HG02840 (cell line): ENCODE data around the gene RERE.

Experiments
- ATAC-seq: cut with Tn5 transposase; IDR thresholded peaks from one replicate; pipeline ENCODE4 v1.9.1; 2021; ENCODE audit warnings: mild to moderate bottlenecking, moderate library complexity, moderate number of reproducible peaks; ENCODE audit not compliant: unreplicated experiment, low FRiP score

RERE gene

GRCh38 chr1:8406011-8406410, 411.4 kb downstream of the RERE start:
- no peak for ATAC-seq

DNA sequence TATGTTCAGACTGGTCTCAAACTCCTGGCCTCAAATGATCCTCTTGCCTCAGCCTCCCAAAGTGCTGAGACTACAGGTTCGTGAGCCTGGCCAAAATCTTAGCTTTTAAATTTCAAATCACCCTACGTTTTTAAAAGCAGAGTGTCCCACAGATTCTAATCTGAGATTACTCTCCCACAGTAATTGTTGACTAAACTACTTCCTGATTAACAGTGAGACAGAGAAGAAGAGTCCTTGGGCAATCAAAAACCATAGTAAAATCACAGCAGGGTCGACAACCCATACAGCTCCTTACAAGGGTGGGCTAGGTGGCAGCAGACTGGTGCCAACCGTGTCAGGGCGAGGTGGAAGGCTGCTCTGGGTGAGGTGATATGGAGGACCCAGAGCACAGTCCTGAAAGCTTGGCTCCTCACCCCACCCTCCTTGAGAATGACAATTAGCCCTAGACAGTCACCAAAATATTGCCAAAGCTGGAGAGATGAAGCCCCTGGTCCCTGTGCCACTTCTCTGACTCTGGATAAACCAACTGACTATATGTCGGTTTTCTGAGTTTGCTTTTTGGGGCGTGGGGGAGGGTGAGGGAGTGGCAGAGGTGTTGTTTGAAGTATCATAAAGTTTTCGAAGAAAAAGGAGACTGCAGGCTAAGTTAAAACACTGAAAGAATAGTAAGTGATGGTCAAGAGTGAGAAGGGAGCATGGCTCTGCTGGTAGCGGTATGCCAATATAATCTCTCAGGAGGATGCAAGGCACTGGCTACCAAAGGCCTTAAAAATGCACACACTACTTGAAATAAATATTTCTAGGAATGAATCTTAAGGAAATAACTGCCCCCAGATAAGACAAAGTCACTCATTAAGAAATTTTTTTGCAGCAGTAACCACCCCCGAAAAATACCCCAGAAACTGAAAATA, 412.7 kb downstream of the RERE start:
- no peak for ATAC-seq

GRCh38 chr1:8402109-8402710, 415.2 kb downstream of the RERE start:
- ATAC-seq, result no peak

- no peak for ATAC-seq
Observed at GRCh38 chr1:8398677-8399076, 418.8 kb downstream of the RERE start.

GRCh38 chr1:8398086-8398485, 419.4 kb downstream of the RERE start:
- no peak for ATAC-seq

DNA sequence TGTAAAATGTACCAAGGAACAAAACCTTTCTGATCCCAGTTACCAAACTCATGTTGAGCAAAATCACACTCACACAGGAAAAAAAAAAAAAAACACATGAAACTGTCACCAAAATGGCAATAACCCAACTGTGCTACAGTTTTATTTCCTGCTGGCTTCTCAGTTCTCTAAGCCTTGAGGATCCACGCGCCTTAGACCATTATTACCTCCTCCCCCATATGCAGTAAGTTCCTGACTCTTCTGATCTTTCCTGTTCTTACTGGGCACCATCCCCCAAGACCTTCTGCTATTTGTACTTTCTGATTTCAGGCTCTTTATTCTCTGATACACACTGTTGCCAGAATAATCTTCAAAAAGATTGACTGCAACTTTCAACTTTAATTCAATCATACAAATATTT, 419.9 kb downstream of the RERE start:
- no peak for ATAC-seq

- ATAC-seq, result no peak
Observed at GRCh38 chr1:8396786-8397406, 420.5 kb downstream of the RERE start.

GRCh38 chr1:8396083-8396785, 421.2 kb downstream of the RERE start:
- ATAC-seq, result no peak

- ATAC-seq, result no peak
Observed at GRCh38 chr1:8395433-8395866, 422.0 kb downstream of the RERE start.

DNA sequence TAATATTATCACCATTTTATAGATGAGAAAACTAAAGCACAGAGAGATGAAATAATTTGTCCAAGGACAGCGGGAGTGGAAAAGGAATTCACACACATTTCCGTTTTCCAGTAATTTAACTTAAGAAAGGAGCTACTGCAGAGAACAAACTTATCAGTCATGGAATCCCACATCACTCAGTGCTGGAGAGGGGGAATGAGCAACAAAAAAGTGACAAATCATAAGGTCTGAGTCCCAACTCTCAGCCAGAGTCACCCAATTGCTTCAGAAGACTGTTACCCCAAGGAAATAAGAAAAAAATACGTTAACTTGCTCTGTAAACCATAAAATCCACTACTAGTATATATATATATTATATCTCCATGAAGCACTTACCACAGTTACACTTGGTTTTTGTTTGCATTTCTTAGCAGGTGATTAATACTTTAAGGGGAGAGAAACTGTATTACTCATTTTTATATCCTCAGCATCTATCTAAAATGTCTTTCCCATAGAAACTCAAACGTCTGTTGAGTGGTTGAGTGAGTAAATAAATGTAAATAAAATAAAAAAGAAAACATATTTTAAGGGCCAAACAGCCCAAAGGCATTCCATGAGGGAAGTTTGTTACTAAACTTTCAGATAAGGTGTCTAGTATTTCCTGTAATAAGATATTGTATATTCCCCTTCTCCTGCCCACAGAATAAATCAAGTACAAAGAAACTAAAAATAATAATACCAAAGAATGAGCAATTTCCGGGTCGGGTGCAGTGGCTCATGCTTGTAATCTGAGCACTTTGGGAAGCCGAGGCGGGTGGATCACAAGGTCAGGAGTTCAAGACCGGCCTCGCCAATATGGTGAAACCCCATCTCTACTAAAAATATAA, 422.8 kb downstream of the RERE start:
- ATAC-seq, result no peak

GRCh38 chr1:8392522-8392921, 424.9 kb downstream of the RERE start:
- no peak for ATAC-seq

- ATAC-seq, result no peak
Observed at GRCh38 chr1:8390707-8391106, 426.7 kb downstream of the RERE start.

- ATAC-seq, result no peak
Observed at GRCh38 chr1:8389958-8390535, 427.4 kb downstream of the RERE start.

- no peak for ATAC-seq
Observed at GRCh38 chr1:8388732-8389562, 428.5 kb downstream of the RERE start.

GRCh38 chr1:8386247-8386646, 431.2 kb downstream of the RERE start:
- no peak for ATAC-seq

DNA sequence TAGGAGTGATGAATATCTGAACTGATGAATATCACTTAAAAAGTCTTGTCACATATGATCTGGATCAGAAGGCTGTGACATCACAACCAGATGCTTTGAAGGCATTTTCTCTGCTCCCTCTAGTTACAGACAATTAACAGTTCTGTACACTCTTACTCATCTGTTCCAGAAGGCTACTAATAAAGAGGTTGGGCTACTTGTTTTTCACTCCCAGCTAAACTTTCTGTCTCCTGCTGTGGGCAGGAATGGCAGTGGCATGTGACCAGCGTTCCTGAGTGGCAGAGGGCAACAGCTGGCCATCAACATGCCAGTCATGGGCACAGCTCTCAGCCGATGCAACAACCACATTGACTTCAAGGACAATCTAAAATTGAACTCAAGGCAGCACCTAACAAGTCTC, 432.9 kb downstream of the RERE start:
- no peak for ATAC-seq

DNA sequence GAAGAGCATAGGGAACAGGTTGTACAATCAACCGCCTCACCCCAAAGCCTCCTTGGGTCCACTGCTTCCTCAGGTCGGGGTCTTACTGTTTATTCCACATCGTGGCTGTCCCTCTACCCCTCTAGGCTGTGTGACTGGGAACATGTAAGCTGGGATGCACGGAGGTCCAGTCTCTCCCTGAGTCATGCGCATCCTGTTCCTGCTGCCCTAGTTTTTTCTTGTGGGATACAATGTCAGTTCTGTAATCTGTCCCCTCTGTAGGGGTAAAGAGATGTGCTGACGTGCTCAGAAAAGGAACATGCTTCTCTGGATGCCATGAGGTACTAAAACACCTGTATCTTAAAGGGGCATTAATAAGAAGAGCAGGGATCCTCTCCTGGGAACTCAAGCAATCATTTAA, 433.4 kb downstream of the RERE start:
- no peak for ATAC-seq

DNA sequence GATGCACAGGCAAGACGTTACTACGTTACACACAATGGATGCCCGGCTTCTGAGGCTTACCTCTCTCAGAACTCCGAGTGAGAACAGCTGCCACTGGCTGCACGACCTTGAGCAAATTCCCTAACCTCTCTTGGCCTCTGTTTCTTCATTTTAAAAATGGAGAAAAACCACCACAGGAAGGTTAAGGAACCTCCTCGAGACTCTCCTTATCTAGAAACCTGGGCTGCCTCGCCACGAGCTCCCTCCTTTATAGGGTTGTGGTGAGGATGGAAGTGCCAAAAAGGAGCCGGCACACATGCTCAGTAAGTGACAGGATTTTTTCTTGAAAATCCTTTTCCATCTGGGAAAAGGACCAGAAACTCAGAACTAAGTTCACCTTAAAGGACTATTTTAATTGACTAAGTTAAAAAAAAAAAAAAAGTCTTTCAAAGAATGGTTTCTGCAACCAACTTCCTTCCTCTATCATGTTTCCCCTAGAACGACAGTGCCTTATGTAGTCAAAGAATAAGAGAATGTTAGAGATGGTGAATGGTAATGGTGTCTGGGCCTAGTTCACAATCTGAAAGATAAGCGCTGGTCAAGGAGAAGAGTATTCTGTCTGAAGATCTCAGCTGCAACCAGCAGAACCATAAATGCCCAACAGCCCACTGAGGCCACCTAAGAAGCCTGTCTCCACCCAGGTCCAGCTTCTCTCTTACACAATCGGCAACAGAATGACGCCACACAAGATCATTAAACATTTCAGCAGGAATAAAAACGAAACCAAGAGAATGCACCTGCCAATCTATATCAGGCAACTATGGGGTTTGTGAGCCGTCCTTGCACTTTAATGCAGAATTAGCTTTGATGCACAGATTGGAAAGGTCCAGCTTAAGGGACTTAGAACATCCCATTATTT, 434.6 kb downstream of the RERE start:
- ATAC-seq, result no peak
